CD4-positive, alpha-beta T cell (primary cell): ENCODE measurements around the gene CMC1. TPM values are rescaled to one million over a fixed set of nuclear protein-coding genes. Genes with fewer than 3 reads are reported as not detected.
"Not testable (repeated sequence)": the region's sequence is repeated elsewhere in the genome, so short reads cannot be mapped to it uniquely, and the experiment has no call there.

Experiments used
- ATAC-seq: fragments of 200-7000 bp; cut with Tn5 transposase; one replicate; pipeline ENCODE4 v1.10.0; 2022; ENCODE audit warnings: mild to moderate bottlenecking; ENCODE audit not compliant: poor library complexity
- CTCF ChIA-PET: fragments of 350-600 bp; sonication (Branson Sonifier 250); formaldehyde crosslinking; loops from one replicate; lab custom pipeline; 2021; ENCODE audit warnings: antibody characterized with exemption, inconsistent platforms; lab: Charles Lee
- POLR2A ChIA-PET: fragments of 350-600 bp; sonication (Branson Sonifier 250); formaldehyde crosslinking; loops from one replicate; lab custom pipeline; 2021; ENCODE audit warnings: antibody characterized with exemption, inconsistent platforms; lab: Charles Lee
- DNase-seq, 14 experiments: peaks; one replicate each; pipeline ENCODE4 v3.0.0-alpha.2; 2013 to 2020; ENCODE audit warnings: mixed read lengths in 2 of 14
- H3K27ac ChIP-seq, 2 donors: one replicate each; pipeline versions ENCODE4 v1.5.1 to v1.7.0; 2013; ENCODE audit warnings: low read length in 2 of 2, low read depth in 1 of 2, mild to moderate bottlenecking in 1 of 2
- H3K27me3 ChIP-seq, 2 experiments: 1 replicate in 1 of 2; 2 replicates in 1 of 2; pipeline versions ENCODE4 v1.6.1 to v1.7.0; 2013; ENCODE audit warnings: low read length in 2 of 2, control low read depth in 1 of 2, mild to moderate bottlenecking in 1 of 2, moderate library complexity in 1 of 2; ENCODE audit not compliant: insufficient read depth in 2 of 2, control insufficient read depth in 1 of 2
- H3K36me3 ChIP-seq: one replicate; pipeline ENCODE4 v1.6.1; 2013; ENCODE audit warnings: low read length, control low read depth; ENCODE audit not compliant: insufficient read depth
- H3K4me1 ChIP-seq: one replicate; pipeline ENCODE4 v1.6.1; 2013; ENCODE audit warnings: low read length, control low read depth; ENCODE audit not compliant: insufficient read depth
- H3K4me3 ChIP-seq: one replicate; pipeline ENCODE4 v1.5.1; 2013; ENCODE audit warnings: mild to moderate bottlenecking, low read length, moderate library complexity
- H3K9me3 ChIP-seq, 2 experiments: 1 replicate in 1 of 2; 2 replicates in 1 of 2; pipeline versions ENCODE4 v1.6.1 to v1.7.0; 2013; ENCODE audit warnings: low read length in 2 of 2, mild to moderate bottlenecking in 2 of 2, control low read depth in 1 of 2, moderate library complexity in 1 of 2; ENCODE audit not compliant: control insufficient read depth in 1 of 2, insufficient read depth in 1 of 2
- H3K27ac Mint-ChIP-seq: one replicate; pipeline ENCODE4 v1.8.0; 2020; ENCODE audit warnings: mixed read lengths
- H3K27me3 Mint-ChIP-seq: one replicate; pipeline ENCODE4 v1.8.0; 2021; ENCODE audit warnings: mixed read lengths
- H3K36me3 Mint-ChIP-seq: one replicate; pipeline ENCODE4 v1.8.0; 2021; ENCODE audit warnings: low read depth, mixed read lengths
- H3K4me1 Mint-ChIP-seq: one replicate; pipeline ENCODE4 v1.8.0; 2021; ENCODE audit warnings: low read depth, mixed read lengths
- H3K4me3 Mint-ChIP-seq: one replicate; pipeline ENCODE4 v1.8.0; 2020; ENCODE audit warnings: mild to moderate bottlenecking, mixed read lengths
- H3K9me3 Mint-ChIP-seq: one replicate; pipeline ENCODE4 v1.8.0; 2020; ENCODE audit warnings: mixed read lengths
- intact Hi-C, 2 experiments: fragments of 100-400 bp; cut with DNase I in 1 of 2; cut with micrococcal nuclease in 1 of 2; formaldehyde crosslinking; loops; one replicate each; pipeline versions ENCODE4 v1.15.1 to v1.9.0; 2023 to 2025; cut with DNase I, micrococcal nuclease
- polyA plus RNA-seq, 2 donors: library from polyadenylated mRNA; unstranded; fragments of 120-200 nt; gene quantifications; one replicate each; pipeline ENCODE4 v1.2.1, GENCODE V29; 2013
- total RNA-seq, 174 experiments: library from RNA in 2 of 174; stranded (reverse) in 2 of 174; gene quantifications; one replicate each; pipeline ENCODE4 v1.2.3 and lab custom pipeline; 2021 to 2026
- TF ChIP-seq, protein P1 (sequence below): fragments of 200-600 bp; IDR thresholded peaks from one replicate; pipeline ENCODE4 v1.8.0; 2022; ENCODE audit warnings: antibody characterized with exemption, mild to moderate bottlenecking

The CMC1 gene
- total RNA-seq: 1 to 10 TPM; 5.0 to 6.6 TPM
- 30.2 TPM for polyA plus RNA-seq (2013, experiment 1 of 2)
- polyA plus RNA-seq (2013, experiment 2 of 2): 32.0 TPM
- 2.5 to 24.5 (median 12.7) reads per million in 172 experiments for total RNA-seq (lab: John Stamatoyannopoulos, UW)

DNA sequence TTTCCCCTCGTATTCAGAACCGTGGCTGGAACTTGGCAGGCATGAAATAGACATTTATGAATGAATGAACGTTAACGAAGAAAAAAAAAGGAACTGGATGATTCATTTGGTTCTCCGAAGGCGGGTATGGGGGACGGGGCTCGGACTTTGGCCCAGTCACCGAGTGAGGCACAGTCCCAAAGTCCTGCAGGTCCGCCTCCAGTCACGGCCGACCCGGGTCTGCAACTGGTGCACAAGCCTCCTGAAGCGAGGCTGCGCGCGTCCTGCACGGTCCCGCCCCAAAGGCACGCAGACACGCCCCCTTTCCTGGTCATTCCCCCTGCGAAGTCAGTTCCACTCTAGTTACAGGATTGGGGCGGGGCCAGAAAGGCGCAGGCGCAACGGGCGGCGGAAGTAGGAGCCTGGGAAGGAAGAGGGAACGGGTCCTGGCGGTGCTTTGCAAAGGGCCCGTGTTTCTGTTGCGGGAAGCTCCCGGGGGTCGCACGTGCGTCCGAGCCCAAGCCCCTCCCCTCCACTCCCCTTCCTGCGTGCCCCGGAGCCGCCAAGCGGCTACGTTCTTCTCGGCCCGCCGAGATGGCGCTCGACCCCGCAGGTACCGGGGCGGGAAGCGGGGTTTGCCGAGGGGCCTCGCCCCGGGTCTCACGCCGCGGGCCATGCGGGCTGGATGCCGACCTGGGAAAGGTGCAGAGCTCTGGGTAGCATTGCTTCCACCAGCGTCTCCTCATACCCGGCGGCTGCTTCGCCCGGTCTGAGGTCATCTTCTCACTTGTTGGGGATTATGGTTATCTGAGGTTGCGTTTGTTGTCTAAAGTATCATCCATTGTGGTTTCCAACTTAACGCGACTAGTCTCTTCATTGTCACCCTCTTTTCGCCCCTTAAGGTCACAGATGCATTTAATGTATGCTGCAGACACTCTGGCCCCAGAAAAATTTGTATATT lies at the start of gene CMC1:
Gene CMC1 (plus strand): TSS at position 399 of the 940 bp plus-strand sequence. CDS start 175 bp downstream, at position 574.
- Histone ChIP-seq H3K4me3 (peak within 1 kb of the TSS; percentile 66), H3K27ac (peak within 1 kb of the TSS; percentile 27 to 69), H3K9me3 (no peaks in the 10 kb centered on the region), H3K4me1 (peaks cover 33% of the 10 kb centered on the region), H3K27me3 (no peaks in the 10 kb centered on the region), H3K36me3 (no peaks in the 10 kb centered on the region)
- intact Hi-C loops: loop anchor here in 1 of 2 experiments (1.0 to 10.0 kb wide), 4 partner anchors 30 to 757 kb away; partner anchors contain the start of genes AZI2, SLC4A7 and ZCWPW2
- H3K27me3 Mint-ChIP-seq: no peaks in the 10 kb centered on the region
- no peaks in the 10 kb centered on the region for H3K9me3 Mint-ChIP-seq
- H3K36me3 Mint-ChIP-seq: peaks cover 8% of the 10 kb centered on the region
- TF ChIP-seq, protein P1, sequence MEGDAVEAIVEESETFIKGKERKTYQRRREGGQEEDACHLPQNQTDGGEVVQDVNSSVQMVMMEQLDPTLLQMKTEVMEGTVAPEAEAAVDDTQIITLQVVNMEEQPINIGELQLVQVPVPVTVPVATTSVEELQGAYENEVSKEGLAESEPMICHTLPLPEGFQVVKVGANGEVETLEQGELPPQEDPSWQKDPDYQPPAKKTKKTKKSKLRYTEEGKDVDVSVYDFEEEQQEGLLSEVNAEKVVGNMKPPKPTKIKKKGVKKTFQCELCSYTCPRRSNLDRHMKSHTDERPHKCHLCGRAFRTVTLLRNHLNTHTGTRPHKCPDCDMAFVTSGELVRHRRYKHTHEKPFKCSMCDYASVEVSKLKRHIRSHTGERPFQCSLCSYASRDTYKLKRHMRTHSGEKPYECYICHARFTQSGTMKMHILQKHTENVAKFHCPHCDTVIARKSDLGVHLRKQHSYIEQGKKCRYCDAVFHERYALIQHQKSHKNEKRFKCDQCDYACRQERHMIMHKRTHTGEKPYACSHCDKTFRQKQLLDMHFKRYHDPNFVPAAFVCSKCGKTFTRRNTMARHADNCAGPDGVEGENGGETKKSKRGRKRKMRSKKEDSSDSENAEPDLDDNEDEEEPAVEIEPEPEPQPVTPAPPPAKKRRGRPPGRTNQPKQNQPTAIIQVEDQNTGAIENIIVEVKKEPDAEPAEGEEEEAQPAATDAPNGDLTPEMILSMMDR: no peak
- ChIA-PET POLR2A (interaction anchor here (1.7 kb wide), 1 partner anchor 108 kb away, joined by 9 read pairs; the partner anchor contains the start of genes AZI2 and ZCWPW2), CTCF (interaction anchor here (1.2 to 1.6 kb wide), 2 partner anchors 107 to 108 kb away, joined by 3 read pairs; partner anchors contain the start of genes AZI2 and ZCWPW2)
- H3K4me1 Mint-ChIP-seq: peaks cover 49% of the 10 kb centered on the region
- H3K27ac Mint-ChIP-seq: peak within 1 kb of the TSS; percentile 79
- ATAC-seq (peak; percentile 93), DNase-seq (peak; percentile 72 to 96 (median 88))
- H3K4me3 Mint-ChIP-seq: peak within 1 kb of the TSS; percentile 98

- no peaks in the 10 kb centered on the region for H3K36me3 ChIP-seq
- ATAC-seq (no peak), DNase-seq (no peak)
- TF ChIP-seq, protein P1: no peak
- no peaks in the 10 kb centered on the region for H3K36me3 Mint-ChIP-seq
- no peaks in the 10 kb centered on the region for H3K27me3 ChIP-seq
- H3K27me3 Mint-ChIP-seq: no peaks in the 10 kb centered on the region
- intact Hi-C loops: no loop called here
- H3K9me3 Mint-ChIP-seq: no peaks in the 10 kb centered on the region
- CTCF ChIA-PET: no interaction called here
- no peaks in the 10 kb centered on the region for H3K4me1 ChIP-seq
- H3K9me3 ChIP-seq: peaks cover 0 to 3% of the 10 kb centered on the region in 2 experiments
- H3K27ac Mint-ChIP-seq: no peak overlapping the region
- no peak overlapping the region for H3K27ac ChIP-seq
- H3K4me1 Mint-ChIP-seq: peaks cover 10% of the 10 kb centered on the region
- POLR2A ChIA-PET: no interaction called here
- H3K4me3 Mint-ChIP-seq: no peak overlapping the region
- H3K4me3 ChIP-seq: no peak overlapping the region
These were observed 43.3 kb upstream of the CMC1 start for GRCh38 chr3:28198161-28198560.

DNA sequence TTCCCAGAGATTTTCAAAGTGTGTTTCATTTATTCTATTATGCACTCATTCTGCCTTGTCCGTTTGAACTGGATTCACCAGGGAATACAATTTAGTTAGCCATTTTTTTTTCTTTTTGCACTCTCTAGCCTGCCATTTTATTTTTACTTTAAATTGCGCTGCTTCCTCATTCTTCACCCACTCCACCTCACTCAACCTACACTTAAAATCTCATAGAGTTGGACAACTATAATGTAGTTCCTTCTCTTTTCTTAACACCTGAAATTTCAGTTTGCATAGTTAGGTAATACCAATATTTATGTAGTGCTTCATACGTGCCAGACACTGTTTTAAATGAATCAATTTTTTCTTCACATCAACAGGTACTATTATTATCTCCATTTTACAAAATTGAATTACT lies 42.4 kb upstream of the CMC1 start:
- no peak overlapping the region for H3K27ac Mint-ChIP-seq
- TF ChIP-seq, protein P1: no peak
- ChIA-PET CTCF (no interaction called here), POLR2A (no interaction called here)
- H3K27me3 Mint-ChIP-seq: no peaks in the 10 kb centered on the region
- intact Hi-C loops: no loop called here
- ATAC-seq: no peak
- no peaks in the 10 kb centered on the region for H3K4me1 ChIP-seq
- H3K27ac ChIP-seq: no peak overlapping the region
- peaks cover 10% of the 10 kb centered on the region for H3K4me1 Mint-ChIP-seq
- no peak overlapping the region for H3K4me3 Mint-ChIP-seq
- H3K9me3 ChIP-seq: peaks cover 0 to 3% of the 10 kb centered on the region in 2 experiments
- no peaks in the 10 kb centered on the region for H3K36me3 ChIP-seq
- H3K27me3 ChIP-seq: no peaks in the 10 kb centered on the region
- no peaks in the 10 kb centered on the region for H3K9me3 Mint-ChIP-seq
- H3K36me3 Mint-ChIP-seq: no peaks in the 10 kb centered on the region
- no peak for DNase-seq
- H3K4me3 ChIP-seq: no peak overlapping the region

GRCh38 chr3:28199643-28200042 lies 41.8 kb upstream of the CMC1 start:
- H3K27ac ChIP-seq, H3K27ac Mint-ChIP-seq, DNase-seq, POLR2A ChIA-PET, H3K36me3 Mint-ChIP-seq, ATAC-seq, intact Hi-C loops, H3K36me3 ChIP-seq, H3K27me3 Mint-ChIP-seq, H3K9me3 ChIP-seq, CTCF ChIA-PET, H3K4me3 ChIP-seq, H3K27me3 ChIP-seq, H3K4me1 ChIP-seq, H3K9me3 Mint-ChIP-seq: not testable (repeated sequence)
- peak overlapping the region; percentile 17 for H3K4me3 Mint-ChIP-seq
- peaks cover 10% of the 10 kb centered on the region for H3K4me1 Mint-ChIP-seq

DNA sequence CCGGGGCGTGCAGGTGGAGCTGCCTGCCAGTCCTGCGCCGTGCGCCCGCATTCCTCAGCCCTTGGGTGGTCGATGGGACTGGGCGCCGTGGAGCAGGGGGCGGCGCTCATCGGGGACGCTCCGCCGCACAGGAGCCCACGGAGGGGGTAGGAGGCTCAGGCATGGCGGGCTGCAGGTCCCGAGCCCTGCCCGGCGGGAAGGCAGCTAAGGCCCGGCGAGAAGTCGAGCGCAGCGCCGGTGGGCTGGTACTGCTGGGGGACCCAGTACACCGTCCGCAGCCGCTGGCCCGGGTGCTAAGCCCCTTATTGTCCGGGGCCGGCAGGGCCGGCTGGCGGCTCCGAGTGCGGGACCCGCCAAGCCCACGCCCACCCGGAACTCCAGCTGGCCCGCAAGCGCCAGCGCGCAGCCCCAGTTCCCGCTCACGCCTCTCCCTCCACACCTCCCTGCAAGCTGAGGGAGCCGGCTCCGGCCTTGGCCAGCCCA lies 41.0 kb upstream of the CMC1 start:
- H3K27ac Mint-ChIP-seq, H3K9me3 ChIP-seq, H3K36me3 Mint-ChIP-seq, H3K27me3 Mint-ChIP-seq, H3K27me3 ChIP-seq, POLR2A ChIA-PET, ATAC-seq, CTCF ChIA-PET, H3K36me3 ChIP-seq, H3K9me3 Mint-ChIP-seq, intact Hi-C loops, H3K27ac ChIP-seq, DNase-seq, H3K4me1 ChIP-seq: not testable (repeated sequence)
- Mint-ChIP-seq H3K4me1 (peaks cover 10% of the 10 kb centered on the region), H3K4me3 (peak overlapping the region; percentile 17)
- peak overlapping the region; percentile 11 for H3K4me3 ChIP-seq
